Transverse colon (tissue), 3 donors: ENCODE data around the gene ZNF385D.

Experiments used
- EP300 ChIP-seq: sonication (generic); formaldehyde crosslinking; IDR thresholded peaks from one replicate; pipeline ENCODE4 v1.6.1; 2017; ENCODE audit warnings: antibody characterized with exemption, low read depth
- POLR2A ChIP-seq: fragments of 450-650 bp; IDR thresholded peaks from one replicate; pipeline ENCODE4 v1.6.1; 2016; ENCODE audit warnings: antibody characterized with exemption, mild to moderate bottlenecking, moderate library complexity
- TF ChIP-seq, protein P1 (sequence below), 5 experiments: fragments of 200-600 bp in 3 of 5; fragments of 450-650 bp in 2 of 5; sonication (generic) in 3 of 5; IDR thresholded peaks; 1 replicate in 2 of 5; 2 replicates in 3 of 5; pipeline ENCODE4 v1.5.1; 2016 to 2017; ENCODE audit warnings: antibody characterized with exemption in 5 of 5, inconsistent platforms in 3 of 5, mild to moderate bottlenecking in 2 of 5, moderate library complexity in 1 of 5

DNA sequence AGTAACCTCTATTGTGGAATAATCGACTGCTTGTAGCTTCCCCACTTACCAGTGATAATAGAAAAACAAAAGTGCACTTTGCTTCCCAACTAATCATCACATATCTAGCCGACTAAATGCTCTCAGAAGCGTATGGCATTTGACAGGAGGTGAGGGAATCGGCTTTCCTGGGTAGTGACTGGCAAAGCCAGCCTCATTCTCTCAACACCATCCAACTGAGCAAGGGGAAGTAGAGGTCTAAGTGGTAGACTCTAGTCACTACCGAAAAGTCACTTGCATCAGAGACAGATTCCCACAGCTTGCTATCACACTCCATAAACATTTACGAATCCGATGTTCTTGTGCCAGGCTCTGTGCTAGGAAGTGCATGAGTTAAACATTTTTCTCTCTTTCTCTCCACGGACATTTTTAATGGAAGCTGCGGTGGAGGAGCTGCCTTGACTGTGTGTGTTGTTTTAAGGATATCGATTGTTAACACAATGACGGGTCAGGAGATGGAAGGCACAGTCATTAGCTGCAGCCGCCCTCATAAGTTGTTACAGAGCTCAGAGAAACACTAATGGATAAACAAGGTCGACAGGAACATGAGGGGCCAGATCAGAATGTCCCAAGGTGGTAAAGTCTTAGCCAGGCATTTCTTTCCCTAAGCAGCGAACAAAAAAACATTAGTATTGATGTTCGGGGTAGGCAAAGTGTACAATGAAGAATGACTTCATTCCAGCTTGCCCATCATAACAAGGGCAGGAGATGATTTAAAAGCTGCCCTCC is 11.9 kb downstream of the ZNF385D start:
- TF ChIP-seq, protein P1, sequence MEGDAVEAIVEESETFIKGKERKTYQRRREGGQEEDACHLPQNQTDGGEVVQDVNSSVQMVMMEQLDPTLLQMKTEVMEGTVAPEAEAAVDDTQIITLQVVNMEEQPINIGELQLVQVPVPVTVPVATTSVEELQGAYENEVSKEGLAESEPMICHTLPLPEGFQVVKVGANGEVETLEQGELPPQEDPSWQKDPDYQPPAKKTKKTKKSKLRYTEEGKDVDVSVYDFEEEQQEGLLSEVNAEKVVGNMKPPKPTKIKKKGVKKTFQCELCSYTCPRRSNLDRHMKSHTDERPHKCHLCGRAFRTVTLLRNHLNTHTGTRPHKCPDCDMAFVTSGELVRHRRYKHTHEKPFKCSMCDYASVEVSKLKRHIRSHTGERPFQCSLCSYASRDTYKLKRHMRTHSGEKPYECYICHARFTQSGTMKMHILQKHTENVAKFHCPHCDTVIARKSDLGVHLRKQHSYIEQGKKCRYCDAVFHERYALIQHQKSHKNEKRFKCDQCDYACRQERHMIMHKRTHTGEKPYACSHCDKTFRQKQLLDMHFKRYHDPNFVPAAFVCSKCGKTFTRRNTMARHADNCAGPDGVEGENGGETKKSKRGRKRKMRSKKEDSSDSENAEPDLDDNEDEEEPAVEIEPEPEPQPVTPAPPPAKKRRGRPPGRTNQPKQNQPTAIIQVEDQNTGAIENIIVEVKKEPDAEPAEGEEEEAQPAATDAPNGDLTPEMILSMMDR (IDR thresholded peaks at IDR 0.05) = no peak
- no peak for TF ChIP-seq POLR2A
- no peak for TF ChIP-seq EP300
